Measurements from ENCODE around the gene TEX44. TPM values are rescaled to one million over a fixed set of nuclear protein-coding genes. Genes with fewer than 3 reads are reported as not detected.
"Not testable (repeated sequence)": the region's sequence is repeated elsewhere in the genome, so short reads cannot be mapped to it uniquely, and the experiment has no call there.

TEX44 gene
- total and polyA plus RNA-seq, 8 donors: not detected

- Histone ChIP-seq H3K27ac (no peak overlapping the region), H3K27me3 (no peaks in the 10 kb centered on the region), H3K4me3 (no peak overlapping the region), H3K4me1 (no peaks in the 10 kb centered on the region), H3K9me3 (no peaks in the 10 kb centered on the region), H3K36me3 (no peaks in the 10 kb centered on the region)
- TF ChIP-seq, protein P1, sequence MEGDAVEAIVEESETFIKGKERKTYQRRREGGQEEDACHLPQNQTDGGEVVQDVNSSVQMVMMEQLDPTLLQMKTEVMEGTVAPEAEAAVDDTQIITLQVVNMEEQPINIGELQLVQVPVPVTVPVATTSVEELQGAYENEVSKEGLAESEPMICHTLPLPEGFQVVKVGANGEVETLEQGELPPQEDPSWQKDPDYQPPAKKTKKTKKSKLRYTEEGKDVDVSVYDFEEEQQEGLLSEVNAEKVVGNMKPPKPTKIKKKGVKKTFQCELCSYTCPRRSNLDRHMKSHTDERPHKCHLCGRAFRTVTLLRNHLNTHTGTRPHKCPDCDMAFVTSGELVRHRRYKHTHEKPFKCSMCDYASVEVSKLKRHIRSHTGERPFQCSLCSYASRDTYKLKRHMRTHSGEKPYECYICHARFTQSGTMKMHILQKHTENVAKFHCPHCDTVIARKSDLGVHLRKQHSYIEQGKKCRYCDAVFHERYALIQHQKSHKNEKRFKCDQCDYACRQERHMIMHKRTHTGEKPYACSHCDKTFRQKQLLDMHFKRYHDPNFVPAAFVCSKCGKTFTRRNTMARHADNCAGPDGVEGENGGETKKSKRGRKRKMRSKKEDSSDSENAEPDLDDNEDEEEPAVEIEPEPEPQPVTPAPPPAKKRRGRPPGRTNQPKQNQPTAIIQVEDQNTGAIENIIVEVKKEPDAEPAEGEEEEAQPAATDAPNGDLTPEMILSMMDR (IDR thresholded peaks at IDR 0.05): no peak
- intact Hi-C loops (cut with DNase I): no loop called here
- 79 to 88% methylated on average over 10 of the region's 10 CpGs for WGBS, 2 donors
- FAIRE-seq: no peak
- no peak for DNase-seq
- no peak for ATAC-seq
Measured at GRCh38 chr2:231575612-231576256, 16.9 kb upstream of the TEX44 start.

DNA sequence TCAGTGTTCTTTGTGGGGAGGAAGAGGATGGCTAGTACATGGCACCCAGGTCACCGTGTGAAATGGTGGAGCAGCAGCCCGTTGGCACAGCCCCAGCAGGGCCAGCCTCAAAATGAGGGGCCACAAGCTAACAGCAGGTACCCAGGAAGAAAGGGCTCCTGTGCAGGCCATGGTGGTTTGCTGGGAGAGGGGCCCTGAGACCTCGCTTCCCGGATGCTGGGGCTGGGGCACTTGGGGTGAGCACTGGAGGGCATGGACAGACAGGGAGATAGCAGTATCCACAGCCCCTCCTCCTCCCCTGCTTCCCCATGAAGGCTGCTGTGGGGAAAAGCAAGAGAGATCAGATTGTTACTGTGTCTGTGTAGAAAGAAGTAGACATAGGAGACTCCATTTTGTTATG lies 16.2 kb upstream of the TEX44 start:
- no peak overlapping the region for H3K4me3 ChIP-seq
- H3K36me3 ChIP-seq: no peaks in the 10 kb centered on the region
- DNase-seq (peak in 1 of 6 donors; percentile 29), ATAC-seq (no peak), FAIRE-seq (no peak)
- no peaks in the 10 kb centered on the region for H3K9me3 ChIP-seq
- H3K27ac ChIP-seq: no peak overlapping the region
- H3K4me1 ChIP-seq: no peaks in the 10 kb centered on the region
- intact Hi-C loops (cut with DNase I): no loop called here
- H3K27me3 ChIP-seq: no peaks in the 10 kb centered on the region
- WGBS, 2 donors: 74 to 96% methylated on average over 4 of the region's 4 CpGs
- TF ChIP-seq, protein P1 (IDR thresholded peaks at IDR 0.05): no peak

- H3K36me3 ChIP-seq; DNase-seq; H3K27me3 ChIP-seq; H3K4me1 ChIP-seq; H3K27ac ChIP-seq; H3K9me3 ChIP-seq; ATAC-seq; intact Hi-C loops (cut with DNase I); H3K4me3 ChIP-seq; FAIRE-seq: not testable (repeated sequence)
- 88 to 97% methylated on average over 2 of the region's 2 CpGs for WGBS, 2 donors
Measured at GRCh38 chr2:231578655-231579054, 14.0 kb upstream of the TEX44 start.

GRCh38 chr2:231579560-231579959 lies 13.1 kb upstream of the TEX44 start:
- Histone ChIP-seq H3K36me3 (no peaks in the 10 kb centered on the region), H3K4me1 (no peaks in the 10 kb centered on the region), H3K4me3 (no peak overlapping the region), H3K9me3 (no peaks in the 10 kb centered on the region), H3K27ac (no peak overlapping the region), H3K27me3 (no peaks in the 10 kb centered on the region)
- 85 to 91% methylated on average over 3 of the region's 3 CpGs for WGBS, 2 donors
- DNase-seq (no peak), ATAC-seq (no peak), FAIRE-seq (no peak)
- TF ChIP-seq, protein P1 (IDR thresholded peaks at IDR 0.05): no peak
- intact Hi-C loops (cut with DNase I): no loop called here

GRCh38 chr2:231581328-231581727 lies 11.3 kb upstream of the TEX44 start:
- TF ChIP-seq, protein P1 (IDR thresholded peaks at IDR 0.05): no peak
- Histone ChIP-seq H3K9me3 (no peaks in the 10 kb centered on the region), H3K4me3 (no peak overlapping the region), H3K27ac (no peak overlapping the region), H3K4me1 (no peaks in the 10 kb centered on the region), H3K27me3 (no peaks in the 10 kb centered on the region), H3K36me3 (no peaks in the 10 kb centered on the region)
- intact Hi-C loops (cut with DNase I): no loop called here
- 62 to 67% methylated on average over 4 of the region's 4 CpGs for WGBS, 2 donors
- no peak for DNase-seq
- FAIRE-seq: no peak
- ATAC-seq: no peak
